Esophagus squamous epithelium (tissue), 5 donors: ENCODE results near the gene LMBR1L. TPM values are rescaled to one million over a fixed set of nuclear protein-coding genes. Genes with fewer than 3 reads are reported as not detected.

Source experiments
- DNase-seq: peaks from one replicate; lab custom pipeline; 2025; lab: John Stamatoyannopoulos, UW
- H3K27ac ChIP-seq, 4 donors: fragments of 200-600 bp; sonication (generic); one replicate each; pipeline ENCODE4 v1.5.1; 2016 to 2019; ENCODE audit warnings: mild to moderate bottlenecking in 1 of 4
- H3K27me3 ChIP-seq, 4 donors: fragments of 200-600 bp; sonication (generic); 1 replicate in 3 of 4; 2 replicates in 1 of 4; pipeline versions ENCODE4 v1.5.1 to v1.6.0; 2017 to 2021; ENCODE audit warnings: antibody characterized with exemption in 1 of 4
- H3K36me3 ChIP-seq, 3 donors: fragments of 200-600 bp; sonication (generic); one replicate each; pipeline ENCODE4 v1.5.1; 2016 to 2019
- H3K4me1 ChIP-seq, 3 donors: fragments of 200-600 bp; sonication (generic); one replicate each; pipeline ENCODE4 v1.5.1; 2017 to 2019
- H3K4me3 ChIP-seq, 4 donors: fragments of 200-600 bp; sonication (generic); 1 replicate in 3 of 4; 2 replicates in 1 of 4; pipeline ENCODE4 v1.5.1; 2016 to 2019; ENCODE audit warnings: mild to moderate bottlenecking in 2 of 4, moderate library complexity in 1 of 4
- H3K9me3 ChIP-seq, 3 donors: fragments of 200-600 bp; sonication (generic); one replicate each; pipeline ENCODE4 v1.5.1; 2016 to 2019
- CTCF ChIP-seq, 6 experiments: fragments of 450-650 bp in 4 of 6; fragments of 200-600 bp in 2 of 6; sonication (generic) in 2 of 6; IDR thresholded peaks; one replicate each; pipeline ENCODE4 v1.5.1; 2016 to 2019; ENCODE audit warnings: antibody characterized with exemption in 6 of 6, mild to moderate bottlenecking in 4 of 6, moderate library complexity in 4 of 6
- POLR2A ChIP-seq, 4 donors: fragments of 450-650 bp; IDR thresholded peaks; one replicate each; pipeline ENCODE4 v1.6.1; 2017; ENCODE audit warnings: antibody characterized with exemption in 4 of 4, mild to moderate bottlenecking in 4 of 4, moderate library complexity in 3 of 4
- WGBS, 2 donors: methylation state at CpG; one replicate each; pipeline ENCODE4 v1.1.5; 2018; 5-methylcytosine and 5-hydroxymethylcytosine counted together
- intact Hi-C: fragments of 100-400 bp; cut with DNase I; formaldehyde crosslinking; loops from one replicate; pipeline ENCODE4 v1.15.0; 2022
- total RNA-seq, 4 donors: library from RNA; depleted of rRNA; stranded (reverse); fragments of >200 nt; gene quantifications; one replicate each; pipeline ENCODE4 v1.1.0, GENCODE V29; 2016
- donor health status: DM: yes; HTN: yes; CAD: no.

The LMBR1L gene
- total RNA-seq, 4 donors from 2014 or later: 13.7 to 41.8 (median 27.8) TPM

- Histone ChIP-seq H3K36me3 (peaks cover 25 to 79% (median 39%) of the 10 kb centered on the region in 3 donors), H3K4me3 (no peak overlapping the region), H3K9me3 (no peaks in the 10 kb centered on the region), H3K27ac (no peak overlapping the region), H3K27me3 (peaks cover 3 to 14% (median 5%) of the 10 kb centered on the region in 4 donors), H3K4me1 (peaks cover 12 to 17% (median 13%) of the 10 kb centered on the region in 3 donors)
- 86 to 91% methylated on average over 2 of the region's 2 CpGs for WGBS, 2 donors
- intact Hi-C loops: loop anchor here (10.0 kb wide), 1 partner anchor 136 kb away; no protein-coding TSS in a partner anchor
- TF ChIP-seq POLR2A (IDR thresholded peaks at IDR 0.05) (no peak), CTCF (IDR thresholded peaks at IDR 0.05) (no peak)
- no peak for DNase-seq
Measured at GRCh38 chr12:49098703-49099102, 11.9 kb downstream of the LMBR1L start.

GRCh38 chr12:49098035-49098451, 12.6 kb downstream of the LMBR1L start:
- DNase-seq: no peak
- H3K36me3 ChIP-seq: peaks cover 21 to 72% (median 33%) of the 10 kb centered on the region in 3 donors
- H3K27ac ChIP-seq: no peak overlapping the region
- peaks cover 6 to 21% (median 9%) of the 10 kb centered on the region in 4 donors for H3K27me3 ChIP-seq
- no peaks in the 10 kb centered on the region for H3K9me3 ChIP-seq
- H3K4me1 ChIP-seq: peaks cover 15 to 21% (median 15%) of the 10 kb centered on the region in 3 donors
- WGBS, 2 donors: 45 to 66% methylated on average over 3 to 4 of the region's 4 CpGs
- H3K4me3 ChIP-seq: no peak overlapping the region
- intact Hi-C loops: loop anchor here (10.0 kb wide), 1 partner anchor 137 kb away; no protein-coding TSS in a partner anchor
- TF ChIP-seq POLR2A (IDR thresholded peaks at IDR 0.05) (no peak), CTCF (IDR thresholded peaks at IDR 0.05) (peak; percentile 51 to 79 (median 68))

- peaks cover 6 to 27% (median 12%) of the 10 kb centered on the region in 4 donors for H3K27me3 ChIP-seq
- H3K4me1 ChIP-seq: peaks cover 18 to 26% (median 20%) of the 10 kb centered on the region in 3 donors
- intact Hi-C loops: loop anchor here (10.0 kb wide), 1 partner anchor 137 kb away; no protein-coding TSS in a partner anchor
- no peak for DNase-seq
- TF ChIP-seq POLR2A (IDR thresholded peaks at IDR 0.05) (no peak), CTCF (IDR thresholded peaks at IDR 0.05) (no peak)
- H3K4me3 ChIP-seq: no peak overlapping the region
- H3K9me3 ChIP-seq: no peaks in the 10 kb centered on the region
- WGBS, 2 donors: 100% methylated on average over 2 of the region's 3 CpGs; no CpG with 5 or more reads in 1 of the 2 donors
- peaks cover 15 to 65% (median 26%) of the 10 kb centered on the region in 3 donors for H3K36me3 ChIP-seq
- no peak overlapping the region for H3K27ac ChIP-seq
Measured at GRCh38 chr12:49097381-49097780, 13.3 kb downstream of the LMBR1L start.

GRCh38 chr12:49094975-49095365, 15.7 kb downstream of the LMBR1L start:
- no peaks in the 10 kb centered on the region for H3K9me3 ChIP-seq
- 56 to 69% methylated on average over 2 of the region's 2 CpGs for WGBS, 2 donors
- peak overlapping the region in 2 of 4 donors; percentile 27 to 59 for H3K4me3 ChIP-seq
- no peak overlapping the region for H3K27ac ChIP-seq
- intact Hi-C loops: loop anchor here (10.0 kb wide), 1 partner anchor 140 kb away; no protein-coding TSS in a partner anchor
- no peak for DNase-seq
- TF ChIP-seq CTCF (IDR thresholded peaks at IDR 0.05): no peak
- no peak for TF ChIP-seq POLR2A (IDR thresholded peaks at IDR 0.05)
- H3K36me3 ChIP-seq: peaks cover 5 to 41% (median 8%) of the 10 kb centered on the region in 3 donors
- H3K4me1 ChIP-seq: peaks cover 34 to 50% (median 45%) of the 10 kb centered on the region in 3 donors
- peaks cover 15 to 51% (median 26%) of the 10 kb centered on the region in 4 donors for H3K27me3 ChIP-seq
